NB4 (cell line): ENCODE data around the gene PHACTR2.

Experiments
- MYC ChIP-seq: IDR thresholded peaks from 2 replicates; pipeline ENCODE4 v1.6.1; 2011; ENCODE audit warnings: low read depth, low read length
- POLR2A ChIP-seq: IDR thresholded peaks from 2 replicates; pipeline ENCODE4 v1.6.1; 2011; ENCODE audit warnings: mild to moderate bottlenecking; ENCODE audit not compliant: insufficient read length; ENCODE audit errors: extremely low read depth
- TF ChIP-seq, protein P1 (sequence below): IDR thresholded peaks from one replicate; pipeline ENCODE4 v1.5.1; 2012; ENCODE audit warnings: low read depth, low read length
- TF ChIP-seq, protein P2 (sequence below): IDR thresholded peaks from 2 replicates; pipeline ENCODE4 v1.6.1; 2011; ENCODE audit warnings: low read depth, low read length

DNA sequence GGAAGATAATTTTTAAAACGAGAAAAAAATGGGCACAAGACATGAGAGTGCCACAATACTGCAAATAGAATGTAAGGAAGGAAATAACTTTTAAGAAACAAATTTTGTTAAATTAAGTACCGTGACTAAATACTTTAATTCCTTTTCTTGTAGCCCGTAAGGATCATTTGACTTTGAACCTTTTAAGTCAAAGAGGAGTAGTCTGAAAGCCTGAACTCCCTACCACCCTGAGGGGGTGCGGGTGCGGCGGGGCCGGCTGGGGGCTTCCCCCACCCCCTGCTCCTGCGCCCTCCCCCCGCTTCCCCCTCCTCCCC lies 231 bp upstream of the PHACTR2 start:
- TF ChIP-seq, protein P1, sequence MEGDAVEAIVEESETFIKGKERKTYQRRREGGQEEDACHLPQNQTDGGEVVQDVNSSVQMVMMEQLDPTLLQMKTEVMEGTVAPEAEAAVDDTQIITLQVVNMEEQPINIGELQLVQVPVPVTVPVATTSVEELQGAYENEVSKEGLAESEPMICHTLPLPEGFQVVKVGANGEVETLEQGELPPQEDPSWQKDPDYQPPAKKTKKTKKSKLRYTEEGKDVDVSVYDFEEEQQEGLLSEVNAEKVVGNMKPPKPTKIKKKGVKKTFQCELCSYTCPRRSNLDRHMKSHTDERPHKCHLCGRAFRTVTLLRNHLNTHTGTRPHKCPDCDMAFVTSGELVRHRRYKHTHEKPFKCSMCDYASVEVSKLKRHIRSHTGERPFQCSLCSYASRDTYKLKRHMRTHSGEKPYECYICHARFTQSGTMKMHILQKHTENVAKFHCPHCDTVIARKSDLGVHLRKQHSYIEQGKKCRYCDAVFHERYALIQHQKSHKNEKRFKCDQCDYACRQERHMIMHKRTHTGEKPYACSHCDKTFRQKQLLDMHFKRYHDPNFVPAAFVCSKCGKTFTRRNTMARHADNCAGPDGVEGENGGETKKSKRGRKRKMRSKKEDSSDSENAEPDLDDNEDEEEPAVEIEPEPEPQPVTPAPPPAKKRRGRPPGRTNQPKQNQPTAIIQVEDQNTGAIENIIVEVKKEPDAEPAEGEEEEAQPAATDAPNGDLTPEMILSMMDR = no peak
- TF ChIP-seq, protein P2, sequence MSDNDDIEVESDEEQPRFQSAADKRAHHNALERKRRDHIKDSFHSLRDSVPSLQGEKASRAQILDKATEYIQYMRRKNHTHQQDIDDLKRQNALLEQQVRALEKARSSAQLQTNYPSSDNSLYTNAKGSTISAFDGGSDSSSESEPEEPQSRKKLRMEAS = no peak
- TF ChIP-seq POLR2A (no peak), MYC (no peak)
